Neural progenitor cell (in vitro differentiated cells): ENCODE data around the gene ZNF808. TPM values are rescaled to one million over a fixed set of nuclear protein-coding genes. Genes with fewer than 3 reads are reported as not detected.
A peak's percentile ranks its signal among the peaks of the same experiment; 100 is the strongest.
"Not testable (repeated sequence)": the region's sequence is repeated elsewhere in the genome, so short reads cannot be mapped to it uniquely, and the experiment has no call there.

ENCODE experiments used
- DNase-seq: peaks from one replicate; pipeline ENCODE4 v3.0.0-alpha.2; 2016; ENCODE audit warnings: low spot score
- H2AFZ ChIP-seq: fragments of 200-600 bp; sonication (generic); replicated peaks from 2 replicates; pipeline ENCODE4 v1.6.1; 2016; ENCODE audit warnings: antibody characterized with exemption
- H3F3A ChIP-seq: fragments of 200-600 bp; sonication (generic); 2 replicates; pipeline ENCODE4 v1.6.1; 2016; ENCODE audit warnings: antibody characterized with exemption, low read depth
- H3K27ac ChIP-seq: fragments of 200-600 bp; sonication (generic); 2 replicates; pipeline ENCODE4 v1.5.1; 2016; ENCODE audit warnings: mild to moderate bottlenecking
- H3K27me3 ChIP-seq: fragments of 200-600 bp; sonication (generic); 2 replicates; pipeline ENCODE4 v1.6.1; 2016; ENCODE audit warnings: mild to moderate bottlenecking, moderate library complexity
- H3K36me3 ChIP-seq: fragments of 200-600 bp; sonication (generic); 2 replicates; pipeline ENCODE4 v1.5.1; 2016
- H3K4me1 ChIP-seq: fragments of 200-600 bp; sonication (generic); 2 replicates; pipeline ENCODE4 v1.6.1; 2016; ENCODE audit warnings: mixed run types
- H3K4me2 ChIP-seq: fragments of 200-600 bp; sonication (generic); 2 replicates; pipeline ENCODE4 v1.6.1; 2016
- H3K4me3 ChIP-seq: fragments of 200-600 bp; sonication (generic); 2 replicates; pipeline ENCODE4 v1.5.1; 2016
- H3K79me2 ChIP-seq: fragments of 200-600 bp; sonication (generic); 2 replicates; pipeline ENCODE4 v1.6.1; 2016; ENCODE audit warnings: low read depth
- H3K9ac ChIP-seq: fragments of 200-600 bp; sonication (generic); 2 replicates; pipeline ENCODE4 v1.6.1; 2016
- H3K9me3 ChIP-seq: fragments of 200-600 bp; sonication (generic); 2 replicates; pipeline ENCODE4 v1.5.1; 2016; ENCODE audit warnings: low read depth
- H4K20me1 ChIP-seq: fragments of 200-600 bp; sonication (generic); 2 replicates; pipeline ENCODE4 v1.6.1; 2016; ENCODE audit warnings: low read depth
- H3K27ac Mint-ChIP-seq: 3 replicates; pipeline ENCODE4 v1.8.0; 2021; ENCODE audit warnings: mixed read lengths
- H3K27me3 Mint-ChIP-seq: 2 replicates; pipeline ENCODE4 v1.8.0; 2022; ENCODE audit warnings: low read depth, mild to moderate bottlenecking, inconsistent platforms, moderate library complexity, mixed read lengths; ENCODE audit not compliant: insufficient read depth
- H3K36me3 Mint-ChIP-seq: 3 replicates; pipeline ENCODE4 v1.8.0; 2021; ENCODE audit warnings: mixed read lengths
- H3K4me1 Mint-ChIP-seq: 3 replicates; pipeline ENCODE4 v1.8.0; 2021; ENCODE audit warnings: mixed read lengths
- H3K4me3 Mint-ChIP-seq: 3 replicates; pipeline ENCODE4 v1.8.0; 2021; ENCODE audit warnings: mild to moderate bottlenecking, moderate library complexity, mixed read lengths
- H3K9me3 Mint-ChIP-seq: 3 replicates; pipeline ENCODE4 v1.8.0; 2020; ENCODE audit warnings: mixed read lengths
- CTCF ChIP-seq: fragments of 200-600 bp; sonication (generic); IDR thresholded peaks from 2 replicates; pipeline ENCODE4 v1.5.1; 2017; ENCODE audit warnings: antibody characterized with exemption, mild to moderate bottlenecking
- EZH2 ChIP-seq: fragments of 200-600 bp; sonication (generic); IDR thresholded peaks from 2 replicates; pipeline ENCODE4 v1.6.1; 2017; ENCODE audit warnings: antibody characterized with exemption, mild to moderate bottlenecking, moderate library complexity
- EZH2phosphoT487 ChIP-seq: fragments of 200-600 bp; sonication (generic); IDR thresholded peaks from 2 replicates; pipeline ENCODE4 v1.6.1; 2017; ENCODE audit warnings: antibody characterized with exemption
- total RNA-seq: library from RNA; depleted of rRNA; stranded (reverse); fragments of >200 nt; gene quantifications from 2 replicates; pipeline ENCODE4 v1.2.3, GENCODE V29; 2015; ENCODE audit warnings: low replicate concordance

The ZNF808 gene
- total RNA-seq, 1 donor from 2014 or later: 18.9 TPM

GRCh38 chr19:52516191-52516590 is 11.3 kb upstream of the ZNF808 start:
- Histone ChIP-seq H3K4me1 (peaks cover 29% of the 10 kb centered on the region), H3K79me2 (no peaks in the 10 kb centered on the region), H3K9me3 (no peaks in the 10 kb centered on the region), H2AFZ (no peak overlapping the region), H3K36me3 (no peaks in the 10 kb centered on the region), H3F3A (peaks cover 14% of the 10 kb centered on the region), H3K27me3 (no peaks in the 10 kb centered on the region), H4K20me1 (no peaks in the 10 kb centered on the region), H3K4me3 (no peak overlapping the region), H3K27ac (no peak overlapping the region), H3K4me2 (no peak overlapping the region), H3K9ac (no peak overlapping the region)
- Mint-ChIP-seq H3K36me3 (peaks cover 1% of the 10 kb centered on the region), H3K27me3 (peaks cover 10% of the 10 kb centered on the region), H3K27ac (no peak overlapping the region), H3K9me3 (peaks cover 67% of the 10 kb centered on the region), H3K4me1 (no peaks in the 10 kb centered on the region), H3K4me3 (no peak overlapping the region)
- no peak for DNase-seq
- TF ChIP-seq EZH2 (no peak), EZH2phosphoT487 (no peak), CTCF (no peak)

GRCh38 chr19:52518646-52519045 is 8.8 kb upstream of the ZNF808 start:
- H3K4me2 ChIP-seq: peak overlapping the region; percentile 35
- H3K79me2 ChIP-seq: no peaks in the 10 kb centered on the region
- peaks cover 32% of the 10 kb centered on the region for H3K4me1 ChIP-seq
- peaks cover 14% of the 10 kb centered on the region for H3F3A ChIP-seq
- no peak overlapping the region for H3K4me3 ChIP-seq
- no peaks in the 10 kb centered on the region for H3K27me3 ChIP-seq
- H3K27me3 Mint-ChIP-seq: peaks cover 7% of the 10 kb centered on the region
- no peaks in the 10 kb centered on the region for H3K9me3 ChIP-seq
- no peak for DNase-seq
- TF ChIP-seq EZH2: no peak
- no peak for TF ChIP-seq CTCF
- no peak for TF ChIP-seq EZH2phosphoT487
- no peak overlapping the region for H2AFZ ChIP-seq
- H3K27ac Mint-ChIP-seq: no peak overlapping the region
- H3K4me3 Mint-ChIP-seq: no peak overlapping the region
- no peak overlapping the region for H3K9ac ChIP-seq
- H4K20me1 ChIP-seq: no peaks in the 10 kb centered on the region
- H3K4me1 Mint-ChIP-seq: no peaks in the 10 kb centered on the region
- peaks cover 75% of the 10 kb centered on the region for H3K9me3 Mint-ChIP-seq
- H3K36me3 ChIP-seq: no peaks in the 10 kb centered on the region
- peaks cover 1% of the 10 kb centered on the region for H3K36me3 Mint-ChIP-seq
- no peak overlapping the region for H3K27ac ChIP-seq

GRCh38 chr19:52519175-52519574 is 8.3 kb upstream of the ZNF808 start:
- H3K36me3 Mint-ChIP-seq, H3K9me3 ChIP-seq, H3K9ac ChIP-seq, H3K27ac Mint-ChIP-seq, H3K27me3 Mint-ChIP-seq, H3K4me3 Mint-ChIP-seq, H3K79me2 ChIP-seq, H3K4me1 Mint-ChIP-seq, H3K27ac ChIP-seq, H2AFZ ChIP-seq, H4K20me1 ChIP-seq, H3K27me3 ChIP-seq, H3K36me3 ChIP-seq, H3K4me3 ChIP-seq: not testable (repeated sequence)
- DNase-seq: peak; percentile 20
- H3K4me2 ChIP-seq: peak overlapping the region; percentile 21
- peaks cover 14% of the 10 kb centered on the region for H3F3A ChIP-seq
- peaks cover 72% of the 10 kb centered on the region for H3K9me3 Mint-ChIP-seq
- peaks cover 32% of the 10 kb centered on the region for H3K4me1 ChIP-seq

GRCh38 chr19:52520013-52520412 is 7.5 kb upstream of the ZNF808 start:
- no peaks in the 10 kb centered on the region for H3K4me1 Mint-ChIP-seq
- Histone ChIP-seq H3K9ac (no peak overlapping the region), H3F3A (peaks cover 14% of the 10 kb centered on the region), H3K9me3 (no peaks in the 10 kb centered on the region), H3K27ac (no peak overlapping the region), H3K4me2 (peak overlapping the region; percentile 21), H3K27me3 (no peaks in the 10 kb centered on the region), H4K20me1 (no peaks in the 10 kb centered on the region), H2AFZ (no peak overlapping the region), H3K79me2 (no peaks in the 10 kb centered on the region), H3K36me3 (no peaks in the 10 kb centered on the region), H3K4me1 (peaks cover 32% of the 10 kb centered on the region), H3K4me3 (no peak overlapping the region)
- H3K27ac Mint-ChIP-seq: no peak overlapping the region
- peaks cover 73% of the 10 kb centered on the region for H3K9me3 Mint-ChIP-seq
- peak; percentile 34 for DNase-seq
- peaks cover 6% of the 10 kb centered on the region for H3K27me3 Mint-ChIP-seq
- TF ChIP-seq EZH2: no peak
- no peak for TF ChIP-seq CTCF
- TF ChIP-seq EZH2phosphoT487: no peak
- H3K4me3 Mint-ChIP-seq: no peak overlapping the region
- peaks cover 1% of the 10 kb centered on the region for H3K36me3 Mint-ChIP-seq
